Heart right ventricle (tissue), 16 donors: ENCODE data around the gene ZMYM5. TPM values are rescaled to one million over a fixed set of nuclear protein-coding genes. Genes with fewer than 3 reads are reported as not detected.
A peak's percentile ranks its signal among the peaks of the same experiment; 100 is the strongest.

Experiments
- ATAC-seq, 8 donors: fragments of 200-7000 bp; cut with Tn5 transposase; one replicate each; pipeline ENCODE4 v1.9.1; 2020; ENCODE audit warnings: mild to moderate bottlenecking in 8 of 8, moderate library complexity in 8 of 8, moderate number of reproducible peaks in 1 of 8
- DNase-seq, 2 donors: peaks; one replicate each; pipeline ENCODE4 v3.0.0-alpha.2; 2020
- H3K27ac ChIP-seq, 10 donors: fragments of 200-600 bp; sonication (generic) in 2 of 10; one replicate each; pipeline versions ENCODE4 v1.5.0 to v1.8.0; 2020 to 2022; ENCODE audit warnings: mild to moderate bottlenecking in 3 of 10
- H3K27me3 ChIP-seq, 7 donors: fragments of 200-600 bp; one replicate each; pipeline ENCODE4 v1.8.0; 2021 to 2022; ENCODE audit warnings: mild to moderate bottlenecking in 2 of 7
- H3K36me3 ChIP-seq, 9 donors: fragments of 200-600 bp; sonication (generic) in 1 of 9; one replicate each; pipeline versions ENCODE4 v1.5.0 to v1.8.0; 2020 to 2022; ENCODE audit warnings: mild to moderate bottlenecking in 2 of 9
- H3K4me1 ChIP-seq, 9 donors: fragments of 200-600 bp; sonication (generic) in 1 of 9; one replicate each; pipeline versions ENCODE4 v1.5.0 to v1.8.0; 2020 to 2022; ENCODE audit warnings: mild to moderate bottlenecking in 4 of 9
- H3K4me3 ChIP-seq, 10 donors: fragments of 200-600 bp; sonication (generic) in 2 of 10; one replicate each; pipeline versions ENCODE4 v1.5.0 to v1.8.0; 2020 to 2022; ENCODE audit warnings: mild to moderate bottlenecking in 7 of 10, moderate library complexity in 2 of 10
- H3K9me3 ChIP-seq, 11 donors: fragments of 200-600 bp in 10 of 11; sonication (generic) in 2 of 11; one replicate each; pipeline versions ENCODE4 v1.5.0 to v1.8.0; 2013 to 2022; ENCODE audit warnings: mild to moderate bottlenecking in 2 of 11, control low read depth in 1 of 11, moderate library complexity in 1 of 11
- WGBS, 2 donors: extraction: QIAGEN DNeasy Blood & Tissue Kit; methylation state at CpG; one replicate each; pipeline ENCODE4 v1.1.7; 2013; ENCODE audit warnings: inconsistent platforms in 1 of 2; 5-methylcytosine and 5-hydroxymethylcytosine counted together
- intact Hi-C, 10 donors: fragments of 100-400 bp; cut with DNase I; formaldehyde crosslinking; loops; one replicate each; pipeline versions ENCODE4 v1.11.1 to v1.14.2; 2022
- polyA plus RNA-seq, 2 donors: library from polyadenylated mRNA; stranded (reverse); fragments of 200-250 nt; gene quantifications; one replicate each; pipeline ENCODE4 v1.2.3, GENCODE V29; 2013
- total RNA-seq, 10 donors: library from RNA; stranded (reverse); fragmentation: NEBNext Ultra II Directional in 3 of 10; extraction: Animal tissue kit (Norgen Biotek cat#: 25700) in 3 of 10; gene quantifications; one replicate each; pipeline versions ENCODE4 v1.2.1 to v1.2.4, GENCODE V29; 2021 to 2023
- TF ChIP-seq, protein P1 (sequence below), 9 donors: fragments of 200-600 bp; sonication (generic) in 2 of 9; IDR thresholded peaks; one replicate each; pipeline versions ENCODE4 v1.5.0 to v1.8.0; 2021 to 2022; ENCODE audit warnings: antibody characterized with exemption in 9 of 9, mild to moderate bottlenecking in 5 of 9, moderate library complexity in 1 of 9
- donor health status: Arrhythmogenic right ventricular cardiomyopathy.
- donor health status: ischemic (EF 13 %, LVEDD 7.1; RV severe dilation, severe dysfunction).
- donor health status: healthy with polysubstance abuse.
- donor health status: DM: no; HTN: yes; CAD: no.
- donor health status: DM: no; HTN: no; CAD: no.
- donor health status: ischemic (EF 25% LVEDD 6.9; RV normal size, moderate dysfunction).
- donor health status: ischemic (EF 25% LVEDD 5.7; RV mildly dilated, moderate dysfunction).
- donor health status: healthy.
- donor health status: DM: yes; HTN: yes; CAD: no.
- donor health status: Ischemic cardiomyopathy.
- donor health status: ischemic (EF 35%, LVEDD 5.7; RV mildly dilated, moderate dysfunction).
- donor health status: nonischemic (EF 11% LVEDD 7.7; RV severe dilation, severe dysfunction).
- donor health status: DM: yes; HTN: yes; CAD: no.
- donor health status: PGD.
- donor health status: ischemic (EF 29% LVEDD 5.4; RV normal size, mild dysfunction).
- donor health status: nonischemic (EF 23%, LVEDD 6.1; RV moderate dilation, normal function).

The ZMYM5 gene
- total and polyA plus RNA-seq, 12 donors: 4.2 to 9.3 (median 7.7) TPM

DNA sequence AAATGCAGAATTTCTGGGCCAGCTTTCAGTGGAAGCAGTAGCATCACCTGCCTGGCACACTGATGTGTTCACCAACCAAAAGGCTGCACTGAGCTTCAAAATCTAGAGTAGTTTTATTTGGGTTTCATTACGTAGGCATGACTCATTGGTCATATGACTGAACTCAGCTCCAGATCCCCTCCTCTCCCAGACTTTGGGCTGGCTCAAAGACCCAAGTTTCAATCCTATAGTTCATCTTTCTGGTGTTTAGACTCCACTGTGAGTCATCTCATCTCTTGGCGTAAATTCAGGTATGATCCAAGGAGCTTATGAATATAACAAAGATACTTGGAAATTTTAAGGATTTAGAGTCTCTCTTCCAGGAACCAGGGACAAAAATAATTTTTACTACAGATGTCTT, 17.7 kb downstream of the ZMYM5 start:
- DNase-seq (no peak), ATAC-seq (peak in 4 of 8 donors; percentile 42 to 81 (median 52))
- intact Hi-C loops: no loop called here
- H3K36me3 ChIP-seq: peaks cover 0 to 84% (median 19%) of the 10 kb centered on the region in 9 donors
- peaks cover 0 to 23% (median 16%) of the 10 kb centered on the region in 9 donors for H3K4me1 ChIP-seq
- no peak overlapping the region for H3K27ac ChIP-seq
- no peak overlapping the region for H3K4me3 ChIP-seq
- WGBS, 2 donors: 30 to 52% methylated on average over 2 of the region's 2 CpGs
- no peaks in the 10 kb centered on the region for H3K27me3 ChIP-seq
- H3K9me3 ChIP-seq: no peaks in the 10 kb centered on the region
- TF ChIP-seq, protein P1, sequence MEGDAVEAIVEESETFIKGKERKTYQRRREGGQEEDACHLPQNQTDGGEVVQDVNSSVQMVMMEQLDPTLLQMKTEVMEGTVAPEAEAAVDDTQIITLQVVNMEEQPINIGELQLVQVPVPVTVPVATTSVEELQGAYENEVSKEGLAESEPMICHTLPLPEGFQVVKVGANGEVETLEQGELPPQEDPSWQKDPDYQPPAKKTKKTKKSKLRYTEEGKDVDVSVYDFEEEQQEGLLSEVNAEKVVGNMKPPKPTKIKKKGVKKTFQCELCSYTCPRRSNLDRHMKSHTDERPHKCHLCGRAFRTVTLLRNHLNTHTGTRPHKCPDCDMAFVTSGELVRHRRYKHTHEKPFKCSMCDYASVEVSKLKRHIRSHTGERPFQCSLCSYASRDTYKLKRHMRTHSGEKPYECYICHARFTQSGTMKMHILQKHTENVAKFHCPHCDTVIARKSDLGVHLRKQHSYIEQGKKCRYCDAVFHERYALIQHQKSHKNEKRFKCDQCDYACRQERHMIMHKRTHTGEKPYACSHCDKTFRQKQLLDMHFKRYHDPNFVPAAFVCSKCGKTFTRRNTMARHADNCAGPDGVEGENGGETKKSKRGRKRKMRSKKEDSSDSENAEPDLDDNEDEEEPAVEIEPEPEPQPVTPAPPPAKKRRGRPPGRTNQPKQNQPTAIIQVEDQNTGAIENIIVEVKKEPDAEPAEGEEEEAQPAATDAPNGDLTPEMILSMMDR (IDR thresholded peaks at IDR 0.05): no peak

DNA sequence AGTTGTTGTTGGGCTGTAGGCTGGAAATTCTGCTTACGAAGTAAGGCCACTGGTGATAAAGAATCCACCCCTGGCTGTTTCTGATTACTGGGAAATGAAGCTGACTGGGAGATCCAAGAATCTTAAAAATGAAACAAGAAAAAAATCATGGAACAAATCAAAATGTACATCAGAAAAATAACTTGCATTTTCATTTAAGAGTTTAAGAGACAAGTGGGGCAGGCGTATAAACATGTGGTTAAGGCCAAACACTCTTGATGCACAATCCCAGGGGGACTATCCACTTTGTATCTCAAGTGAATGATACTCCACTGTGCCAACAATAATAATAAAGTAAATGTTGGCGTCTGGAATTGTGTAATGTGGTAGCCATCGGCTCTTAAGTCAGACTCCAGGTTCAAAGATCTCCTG, 24.6 kb downstream of the ZMYM5 start:
- Histone ChIP-seq H3K27me3 (no peaks in the 10 kb centered on the region), H3K9me3 (no peaks in the 10 kb centered on the region), H3K4me3 (no peak overlapping the region), H3K36me3 (peaks cover 0 to 80% (median 27%) of the 10 kb centered on the region in 9 donors), H3K4me1 (peaks cover 0 to 18% (median 12%) of the 10 kb centered on the region in 9 donors), H3K27ac (peak overlapping the region in 1 of 10 donors; percentile 2)
- 43 to 48% methylated on average over 4 of the region's 4 CpGs for WGBS, 2 donors
- intact Hi-C loops: no loop called here
- TF ChIP-seq, protein P1 (IDR thresholded peaks at IDR 0.05): no peak
- DNase-seq: no peak
- peak in 3 of 8 donors; percentile 24 to 61 (median 58) for ATAC-seq

DNA sequence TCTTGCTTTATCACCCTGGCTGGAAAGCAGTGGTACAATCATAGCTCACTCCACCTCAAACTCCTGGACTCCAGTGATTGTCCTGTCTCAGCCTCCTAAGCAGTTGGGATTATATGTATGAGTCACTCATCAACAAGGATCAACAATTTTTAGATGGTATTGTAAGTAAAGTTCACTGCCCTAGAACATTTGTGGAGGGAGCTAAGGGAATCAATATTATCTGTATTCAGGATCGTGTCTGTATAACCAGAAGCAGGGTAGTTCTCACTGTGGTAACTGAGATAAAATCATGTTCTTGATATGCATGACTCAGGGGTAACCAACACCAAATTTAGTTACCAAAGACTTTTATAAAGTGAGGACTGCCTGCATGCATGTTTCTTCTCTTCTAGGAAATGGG, 27.0 kb downstream of the ZMYM5 start:
- WGBS, 2 donors: 86 to 88% methylated on average over 1 of the region's 1 CpG
- ATAC-seq (no peak), DNase-seq (no peak)
- H3K27me3 ChIP-seq: no peaks in the 10 kb centered on the region
- TF ChIP-seq, protein P1 (IDR thresholded peaks at IDR 0.05): no peak
- intact Hi-C loops: no loop called here
- no peak overlapping the region for H3K4me3 ChIP-seq
- no peak overlapping the region for H3K27ac ChIP-seq
- peaks cover 0 to 93% (median 32%) of the 10 kb centered on the region in 9 donors for H3K36me3 ChIP-seq
- peaks cover 0 to 18% (median 11%) of the 10 kb centered on the region in 9 donors for H3K4me1 ChIP-seq
- no peaks in the 10 kb centered on the region for H3K9me3 ChIP-seq

DNA sequence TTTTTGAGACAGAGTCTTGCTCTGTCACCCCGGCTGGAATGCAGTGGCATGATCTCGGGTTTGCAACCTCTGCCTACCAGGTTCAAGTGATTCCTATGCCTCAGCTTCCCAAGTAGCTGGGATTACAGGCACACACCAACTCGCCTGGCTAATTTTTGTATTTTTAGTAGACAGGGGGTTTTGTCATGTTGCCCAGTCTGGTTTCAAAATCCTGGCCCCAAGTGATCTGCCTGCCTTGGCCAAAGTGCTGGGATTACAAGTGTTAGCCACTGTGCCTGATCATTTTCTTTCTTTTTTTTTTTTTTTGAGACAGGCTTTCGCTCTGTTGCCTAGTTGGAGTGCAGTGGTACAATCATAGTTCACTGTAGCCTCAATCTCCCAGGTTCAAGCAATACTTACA, 28.7 kb downstream of the ZMYM5 start:
- TF ChIP-seq, protein P1 (IDR thresholded peaks at IDR 0.05): no peak
- H3K27me3 ChIP-seq: no peaks in the 10 kb centered on the region
- no peak for DNase-seq
- 88 to 98% methylated on average over 4 of the region's 4 CpGs for WGBS, 2 donors
- H3K36me3 ChIP-seq: peaks cover 0 to 98% (median 48%) of the 10 kb centered on the region in 9 donors
- H3K4me3 ChIP-seq: no peak overlapping the region
- peak in 1 of 8 donors; percentile 58 for ATAC-seq
- H3K4me1 ChIP-seq: peaks cover 0 to 18% (median 11%) of the 10 kb centered on the region in 9 donors
- H3K27ac ChIP-seq: no peak overlapping the region
- intact Hi-C loops: no loop called here
- H3K9me3 ChIP-seq: no peaks in the 10 kb centered on the region
